OCI-LY3 (cell line): ENCODE measurements around the gene VASN.
A peak's percentile ranks its signal among the peaks of the same experiment; 100 is the strongest.

ENCODE experiments used
- H2AFZ ChIP-seq: fragments of 200-600, 300-600 bp; shearing (Covaris generic); 2 replicates; pipeline ENCODE4 v1.6.0; 2014; ENCODE audit warnings: antibody characterized with exemption, low read depth, low read length
- H3K27ac ChIP-seq: fragments of 200-600, 300-600 bp; sonication (generic); 2 replicates; pipeline ENCODE4 v1.5.1; 2014; ENCODE audit warnings: mild to moderate bottlenecking, low read length, moderate library complexity, mixed read lengths
- H3K27me3 ChIP-seq: fragments of 200-600, 300-600 bp; sonication (generic); 2 replicates; pipeline ENCODE4 v1.6.1; 2014; ENCODE audit warnings: low read depth, low read length, mixed read lengths
- H3K36me3 ChIP-seq: fragments of 200-600, 300-600 bp; sonication (generic); replicated peaks from 2 replicates; pipeline ENCODE3; 2014; ENCODE audit warnings: low read depth, low read length, mixed read lengths
- H3K4me1 ChIP-seq: fragments of 300-600, 200-600 bp; sonication (generic); 2 replicates; pipeline ENCODE4 v1.6.1; 2014; ENCODE audit warnings: low read length, mixed read lengths
- H3K4me2 ChIP-seq: fragments of 200-600, 300-600 bp; sonication (generic); 2 replicates; pipeline ENCODE4 v1.6.1; 2014; ENCODE audit warnings: low read length, mixed read lengths
- H3K4me3 ChIP-seq: fragments of 300-600, 200-600 bp; sonication (generic); 2 replicates; pipeline ENCODE4 v1.5.1; 2014; ENCODE audit warnings: antibody characterized with exemption, mild to moderate bottlenecking, low read length, moderate library complexity
- H3K79me2 ChIP-seq: fragments of 300-600, 200-600 bp; shearing (Covaris generic); 2 replicates; pipeline ENCODE4 v1.6.1; 2014; ENCODE audit warnings: mild to moderate bottlenecking, low read length, mixed read lengths
- H3K9ac ChIP-seq: fragments of 300-600, 200-600 bp; shearing (Covaris generic); 2 replicates; pipeline ENCODE4 v1.6.0; 2014; ENCODE audit warnings: mild to moderate bottlenecking, low read length, moderate library complexity
- H3K9me3 ChIP-seq: fragments of 200-600, 300-600 bp; shearing (Covaris generic); 2 replicates; pipeline ENCODE4 v1.6.1; 2014; ENCODE audit warnings: low read length, mixed read lengths; ENCODE audit not compliant: insufficient read depth
- H4K20me1 ChIP-seq: fragments of 200-600, 300-600 bp; sonication (generic); 2 replicates; pipeline ENCODE4 v1.6.1; 2016; ENCODE audit warnings: low read length, mixed read lengths; ENCODE audit not compliant: insufficient read depth
- CTCF ChIP-seq: fragments of 200-600, 300-600 bp; sonication (generic); IDR thresholded peaks from 2 replicates; pipeline ENCODE4 v1.5.1; 2014; ENCODE audit warnings: antibody characterized with exemption, low read length, low read depth
- EZH2phosphoT487 ChIP-seq: fragments of 200-600 bp; shearing (Covaris generic); IDR thresholded peaks from 2 replicates; pipeline ENCODE4 v1.6.1; 2018; ENCODE audit warnings: antibody characterized with exemption, mixed run types, low read depth

VASN gene

GRCh38 chr16:4350365-4350786, 21.3 kb upstream of the VASN start:
- Histone ChIP-seq H3K27ac (peak overlapping the region; percentile 11), H3K4me1 (peaks cover 9% of the 10 kb centered on the region), H3K4me2 (peak overlapping the region; percentile 70), H4K20me1 (peaks cover 23% of the 10 kb centered on the region), H3K9ac (peak overlapping the region; percentile 89), H2AFZ (no peak overlapping the region), H3K36me3 (no peaks in the 10 kb centered on the region), H3K27me3 (no peaks in the 10 kb centered on the region), H3K9me3 (no peaks in the 10 kb centered on the region), H3K4me3 (peak overlapping the region; percentile 97), H3K79me2 (peaks cover 58% of the 10 kb centered on the region)
- TF ChIP-seq EZH2phosphoT487, result no peak
- no peak for TF ChIP-seq CTCF

- Histone ChIP-seq H3K36me3 (no peaks in the 10 kb centered on the region), H3K27me3 (no peaks in the 10 kb centered on the region), H3K79me2 (peaks cover 51% of the 10 kb centered on the region), H3K27ac (peak within 1 kb of the TSS; percentile 11), H3K4me2 (peak within 1 kb of the TSS; percentile 79), H3K9me3 (no peaks in the 10 kb centered on the region), H3K4me3 (peak within 1 kb of the TSS; percentile 97), H3K9ac (peak within 1 kb of the TSS; percentile 89), H3K4me1 (peaks cover 9% of the 10 kb centered on the region), H2AFZ (peak within 1 kb of the TSS; percentile 34; the same call in 1 of the 2 replicates), H4K20me1 (peaks cover 16% of the 10 kb centered on the region)
- TF ChIP-seq CTCF (no peak), EZH2phosphoT487 (no peak)
Observed at GRCh38 chr16:4350787-4351659, 20.6 kb upstream of the VASN start, which contains the start of gene PAM16. Gene PAM16 (minus strand): TSS chr16:4351321. CDS start chr16:4351234, 87 bp downstream.

GRCh38 chr16:4351880-4352279, 19.8 kb upstream of the VASN start:
- peak overlapping the region; percentile 59 for H3K4me3 ChIP-seq
- H4K20me1 ChIP-seq, result peaks cover 11% of the 10 kb centered on the region
- no peak overlapping the region for H2AFZ ChIP-seq
- no peaks in the 10 kb centered on the region for H3K36me3 ChIP-seq
- H3K9ac ChIP-seq, result no peak overlapping the region
- H3K9me3 ChIP-seq, result no peaks in the 10 kb centered on the region
- no peak overlapping the region for H3K27ac ChIP-seq
- no peaks in the 10 kb centered on the region for H3K27me3 ChIP-seq
- peak overlapping the region; percentile 79 for H3K4me2 ChIP-seq
- H3K79me2 ChIP-seq, result peaks cover 43% of the 10 kb centered on the region
- no peak for TF ChIP-seq CTCF
- TF ChIP-seq EZH2phosphoT487, result no peak
- peaks cover 9% of the 10 kb centered on the region for H3K4me1 ChIP-seq

GRCh38 chr16:4352843-4353242, 18.8 kb upstream of the VASN start:
- Histone ChIP-seq H3K4me3 (no peak overlapping the region), H3K9me3 (no peaks in the 10 kb centered on the region), H2AFZ (no peak overlapping the region), H3K79me2 (peaks cover 33% of the 10 kb centered on the region), H3K27ac (no peak overlapping the region), H3K4me2 (no peak overlapping the region), H3K36me3 (no peaks in the 10 kb centered on the region), H4K20me1 (peaks cover 5% of the 10 kb centered on the region), H3K27me3 (no peaks in the 10 kb centered on the region), H3K4me1 (peaks cover 9% of the 10 kb centered on the region), H3K9ac (no peak overlapping the region)
- no peak for TF ChIP-seq EZH2phosphoT487
- TF ChIP-seq CTCF, result no peak
